Measurements from ENCODE around the gene ITLN1.
"Not testable (repeated sequence)": the region's sequence is repeated elsewhere in the genome, so short reads cannot be mapped to it uniquely, and the experiment has no call there.

Gene ITLN1

DNA sequence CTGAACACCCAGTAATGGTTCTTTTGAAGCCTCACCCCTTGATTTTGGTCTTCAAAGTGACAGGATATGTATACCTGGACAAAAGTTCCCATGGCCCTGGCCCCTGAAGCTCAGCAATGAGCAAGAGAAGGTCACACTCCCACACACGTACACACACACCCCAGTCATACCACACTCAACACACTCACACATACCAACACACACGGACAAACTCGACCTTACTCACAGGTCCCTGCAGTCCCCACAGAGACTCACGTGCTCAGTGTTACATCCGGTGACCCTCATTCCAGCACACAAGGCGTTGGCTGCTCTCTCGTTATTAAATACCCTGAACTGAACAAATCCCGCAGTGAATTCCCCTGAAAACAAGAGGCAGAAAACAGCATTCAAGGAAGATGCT lies 5.9 kb downstream of the ITLN1 start:
- no peak overlapping the region for H3K18ac ChIP-seq (ENCODE audit: low read length)
- no CpG with 5 or more reads among the region's 8 CpGs for WGBS, 2 donors (ENCODE audit: extremely low coverage in 2 of 2, insufficient read length in 2 of 2, insufficient replicate concordance in 1 of 2)
- H2BK15ac ChIP-seq (ENCODE audit: low read length): no peak overlapping the region
- no peaks in the 10 kb centered on the region for H3K27me3 ChIP-seq (ENCODE audit: control insufficient read depth in 3 of 3, insufficient read depth in 3 of 3, low read depth in 1 of 3, low read length in 3 of 3)
- no peak overlapping the region for H2BK12ac ChIP-seq (ENCODE audit: low read length)
- no peak overlapping the region for H3K4me2 ChIP-seq (ENCODE audit: insufficient read depth, low read length, poor library complexity, severe bottlenecking)
- H2BK120ac ChIP-seq (ENCODE audit: low read depth, low read length): no peak overlapping the region
- no peak overlapping the region for H3K27ac ChIP-seq (replicated peaks; ENCODE audit: low read length)
- H3K4ac ChIP-seq (ENCODE audit: low read length): no peak overlapping the region
- no peak overlapping the region for H4K91ac ChIP-seq (ENCODE audit: low read depth, low read length, poor library complexity)
- H2BK5ac ChIP-seq (ENCODE audit: low read length): no peak overlapping the region
- no peak overlapping the region for H2AK5ac ChIP-seq (ENCODE audit: low read depth, low read length)
- no peak for DNase-seq (ENCODE audit: low spot score)
- H2AFZ ChIP-seq (ENCODE audit: low read length): no peak overlapping the region
- H3K4me1 ChIP-seq (ENCODE audit: control insufficient read depth in 2 of 2, insufficient read depth in 1 of 2, low read depth in 1 of 2, low read length in 2 of 2): no peaks in the 10 kb centered on the region
- no peak overlapping the region for H3K14ac ChIP-seq (ENCODE audit: low read length)
- H3K9me3 ChIP-seq (replicated peaks in 1 of 2; ENCODE audit: control insufficient read depth in 2 of 2, insufficient read depth in 1 of 2, low read depth in 1 of 2, low read length in 2 of 2): no peaks in the 10 kb centered on the region
- no peaks in the 10 kb centered on the region for H3K79me1 ChIP-seq (ENCODE audit: low read depth, low read length)
- H3K9ac ChIP-seq (ENCODE audit: low read depth, low read length, poor library complexity): no peak overlapping the region
- peak overlapping the region in 1 of 2 donors; percentile 43 for H3K4me3 ChIP-seq (ENCODE audit: low read length in 2 of 2)
- no peak overlapping the region for H3K23ac ChIP-seq (ENCODE audit: low read depth, low read length, poor library complexity)
- no peak overlapping the region for H4K8ac ChIP-seq (ENCODE audit: low read depth, low read length)
- no peaks in the 10 kb centered on the region for H3K36me3 ChIP-seq (replicated peaks in 1 of 2; ENCODE audit: control insufficient read depth in 2 of 2, insufficient read depth in 2 of 2, low read length in 2 of 2)

DNA sequence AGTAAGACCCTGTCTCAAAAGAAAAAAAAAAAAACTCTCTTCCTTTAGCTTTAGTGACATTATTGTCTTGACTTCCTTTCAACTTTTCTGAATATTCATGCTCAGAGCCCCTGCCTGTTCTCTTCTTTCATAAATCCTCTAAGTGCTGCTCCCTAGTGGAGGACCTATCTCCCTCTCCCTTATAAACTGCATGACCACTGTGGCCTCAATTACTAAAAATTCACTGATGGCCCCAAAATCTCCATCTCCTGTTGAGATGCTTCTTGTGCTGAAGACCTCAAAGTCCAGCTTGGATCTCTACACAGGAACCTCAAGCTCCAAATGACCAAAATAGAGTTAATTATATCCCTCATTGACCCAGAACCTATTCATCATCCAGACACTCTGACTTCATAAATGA lies 7.8 kb downstream of the ITLN1 start:
- no peak overlapping the region for H4K91ac ChIP-seq (ENCODE audit: low read depth, low read length, poor library complexity)
- H3K4me2 ChIP-seq (ENCODE audit: insufficient read depth, low read length, poor library complexity, severe bottlenecking): no peak overlapping the region
- no peak overlapping the region for H3K4ac ChIP-seq (ENCODE audit: low read length)
- H2BK12ac ChIP-seq (ENCODE audit: low read length): no peak overlapping the region
- H3K14ac ChIP-seq (ENCODE audit: low read length): no peak overlapping the region
- no peaks in the 10 kb centered on the region for H3K9me3 ChIP-seq (replicated peaks in 1 of 2; ENCODE audit: control insufficient read depth in 2 of 2, insufficient read depth in 1 of 2, low read depth in 1 of 2, low read length in 2 of 2)
- no peaks in the 10 kb centered on the region for H3K27me3 ChIP-seq (ENCODE audit: control insufficient read depth in 3 of 3, insufficient read depth in 3 of 3, low read depth in 1 of 3, low read length in 3 of 3)
- no peak overlapping the region for H2BK15ac ChIP-seq (ENCODE audit: low read length)
- H3K23ac ChIP-seq (ENCODE audit: low read depth, low read length, poor library complexity): no peak overlapping the region
- no peak overlapping the region for H3K27ac ChIP-seq (replicated peaks; ENCODE audit: low read length)
- H3K18ac ChIP-seq (ENCODE audit: low read length): no peak overlapping the region
- H3K79me1 ChIP-seq (ENCODE audit: low read depth, low read length): no peaks in the 10 kb centered on the region
- no peak overlapping the region for H4K8ac ChIP-seq (ENCODE audit: low read depth, low read length)
- no peaks in the 10 kb centered on the region for H3K36me3 ChIP-seq (replicated peaks in 1 of 2; ENCODE audit: control insufficient read depth in 2 of 2, insufficient read depth in 2 of 2, low read length in 2 of 2)
- H2BK5ac ChIP-seq (ENCODE audit: low read length): no peak overlapping the region
- H3K9ac ChIP-seq (ENCODE audit: low read depth, low read length, poor library complexity): no peak overlapping the region
- DNase-seq (ENCODE audit: low spot score): no peak
- no peaks in the 10 kb centered on the region for H3K4me1 ChIP-seq (ENCODE audit: control insufficient read depth in 2 of 2, insufficient read depth in 1 of 2, low read depth in 1 of 2, low read length in 2 of 2)
- no peak overlapping the region for H2AK5ac ChIP-seq (ENCODE audit: low read depth, low read length)
- H3K4me3 ChIP-seq (ENCODE audit: low read length in 2 of 2): no peak overlapping the region
- no peak overlapping the region for H2BK120ac ChIP-seq (ENCODE audit: low read depth, low read length)
- H2AFZ ChIP-seq (ENCODE audit: low read length): no peak overlapping the region

DNA sequence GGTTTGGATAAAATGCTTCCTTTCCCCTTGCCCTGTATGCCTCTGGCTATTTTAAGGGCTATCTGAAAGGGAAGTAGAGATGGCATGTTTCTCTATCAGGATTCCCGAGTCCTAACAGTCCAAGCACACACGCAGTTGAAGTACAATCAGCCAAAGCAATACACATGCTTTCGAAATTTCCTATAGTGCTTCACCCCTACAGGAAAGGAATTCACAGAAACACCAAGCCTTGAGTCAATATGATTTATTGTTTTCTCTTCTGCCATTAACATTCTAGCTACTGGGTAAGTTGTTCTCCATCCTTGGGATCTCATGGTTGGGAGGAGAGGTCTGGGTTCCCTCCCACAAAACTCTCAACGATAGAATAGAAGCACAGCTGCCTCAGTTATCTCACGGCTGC lies 8.7 kb downstream of the ITLN1 start:
- H3K4me3 ChIP-seq (ENCODE audit: low read length in 2 of 2): no peak overlapping the region
- H3K4me1 ChIP-seq (ENCODE audit: control insufficient read depth in 2 of 2, insufficient read depth in 1 of 2, low read depth in 1 of 2, low read length in 2 of 2): no peaks in the 10 kb centered on the region
- no peak overlapping the region for H3K18ac ChIP-seq (ENCODE audit: low read length)
- H2BK5ac ChIP-seq (ENCODE audit: low read length): no peak overlapping the region
- H3K23ac ChIP-seq (ENCODE audit: low read depth, low read length, poor library complexity): no peak overlapping the region
- H2AK5ac ChIP-seq (ENCODE audit: low read depth, low read length): no peak overlapping the region
- no peaks in the 10 kb centered on the region for H3K9me3 ChIP-seq (replicated peaks in 1 of 2; ENCODE audit: control insufficient read depth in 2 of 2, insufficient read depth in 1 of 2, low read depth in 1 of 2, low read length in 2 of 2)
- H3K9ac ChIP-seq (ENCODE audit: low read depth, low read length, poor library complexity): no peak overlapping the region
- no CpG with 5 or more reads among the region's 5 CpGs for WGBS, 2 donors (ENCODE audit: extremely low coverage in 2 of 2, insufficient read length in 2 of 2, insufficient replicate concordance in 1 of 2)
- no peak overlapping the region for H2BK15ac ChIP-seq (ENCODE audit: low read length)
- no peaks in the 10 kb centered on the region for H3K79me1 ChIP-seq (ENCODE audit: low read depth, low read length)
- no peak overlapping the region for H2AFZ ChIP-seq (ENCODE audit: low read length)
- no peaks in the 10 kb centered on the region for H3K27me3 ChIP-seq (ENCODE audit: control insufficient read depth in 3 of 3, insufficient read depth in 3 of 3, low read depth in 1 of 3, low read length in 3 of 3)
- no peak for DNase-seq (ENCODE audit: low spot score)
- H3K4me2 ChIP-seq (ENCODE audit: insufficient read depth, low read length, poor library complexity, severe bottlenecking): no peak overlapping the region
- no peak overlapping the region for H2BK12ac ChIP-seq (ENCODE audit: low read length)
- H3K4ac ChIP-seq (ENCODE audit: low read length): no peak overlapping the region
- H2BK120ac ChIP-seq (ENCODE audit: low read depth, low read length): no peak overlapping the region
- H3K36me3 ChIP-seq (replicated peaks in 1 of 2; ENCODE audit: control insufficient read depth in 2 of 2, insufficient read depth in 2 of 2, low read length in 2 of 2): no peaks in the 10 kb centered on the region
- H4K8ac ChIP-seq (ENCODE audit: low read depth, low read length): no peak overlapping the region
- no peak overlapping the region for H3K27ac ChIP-seq (replicated peaks; ENCODE audit: low read length)
- H4K91ac ChIP-seq (ENCODE audit: low read depth, low read length, poor library complexity): no peak overlapping the region
- H3K14ac ChIP-seq (ENCODE audit: low read length): no peak overlapping the region

DNA sequence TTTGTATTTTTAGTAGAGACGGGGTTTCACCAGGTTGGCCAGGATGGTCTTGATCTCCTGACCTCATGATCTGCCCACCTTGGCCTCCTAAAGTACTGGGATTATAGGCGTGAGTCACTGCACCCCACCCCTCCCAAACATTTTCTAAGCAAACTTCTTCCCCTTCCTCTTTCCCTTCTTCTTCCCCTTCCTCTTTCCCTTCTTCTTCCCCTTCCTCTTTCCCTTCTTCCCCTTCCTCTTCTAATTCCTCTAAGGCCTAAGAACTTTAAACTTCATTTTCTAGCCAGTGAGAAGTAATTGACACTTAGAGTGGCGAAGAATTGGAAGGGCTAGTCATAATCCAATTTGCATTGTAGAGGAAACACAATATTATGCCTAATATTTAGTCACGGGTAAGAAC lies 9.4 kb downstream of the ITLN1 start:
- H3K27ac ChIP-seq (replicated peaks; ENCODE audit: low read length); H3K9me3 ChIP-seq (replicated peaks in 1 of 2; ENCODE audit: control insufficient read depth in 2 of 2, insufficient read depth in 1 of 2, low read depth in 1 of 2, low read length in 2 of 2); H3K4me3 ChIP-seq (ENCODE audit: low read length in 2 of 2); H2AK5ac ChIP-seq (ENCODE audit: low read depth, low read length); H3K14ac ChIP-seq (ENCODE audit: low read length); H3K9ac ChIP-seq (ENCODE audit: low read depth, low read length, poor library complexity); H3K4me2 ChIP-seq (ENCODE audit: insufficient read depth, low read length, poor library complexity, severe bottlenecking); H2AFZ ChIP-seq (ENCODE audit: low read length); H3K4ac ChIP-seq (ENCODE audit: low read length); H3K79me1 ChIP-seq (ENCODE audit: low read depth, low read length); H2BK5ac ChIP-seq (ENCODE audit: low read length); H4K8ac ChIP-seq (ENCODE audit: low read depth, low read length); H2BK15ac ChIP-seq (ENCODE audit: low read length); H3K36me3 ChIP-seq (replicated peaks in 1 of 2; ENCODE audit: control insufficient read depth in 2 of 2, insufficient read depth in 2 of 2, low read length in 2 of 2); DNase-seq (ENCODE audit: low spot score); H3K23ac ChIP-seq (ENCODE audit: low read depth, low read length, poor library complexity); H2BK12ac ChIP-seq (ENCODE audit: low read length); H3K18ac ChIP-seq (ENCODE audit: low read length); H2BK120ac ChIP-seq (ENCODE audit: low read depth, low read length); H3K4me1 ChIP-seq (ENCODE audit: control insufficient read depth in 2 of 2, insufficient read depth in 1 of 2, low read depth in 1 of 2, low read length in 2 of 2); H4K91ac ChIP-seq (ENCODE audit: low read depth, low read length, poor library complexity); H3K27me3 ChIP-seq (ENCODE audit: control insufficient read depth in 3 of 3, insufficient read depth in 3 of 3, low read depth in 1 of 3, low read length in 3 of 3): not testable (repeated sequence)
- WGBS, 2 donors (ENCODE audit: extremely low coverage in 2 of 2, insufficient read length in 2 of 2, insufficient replicate concordance in 1 of 2): no CpG with 5 or more reads among the region's 4 CpGs
